Stimulated activated CD4-positive, alpha-beta T cell treated with anti-CD3 and anti-CD28 coated beads, Interleukin-4, amount 100 ng/mL, for 1 hour (primary cell): ENCODE measurements around the gene UCHL1.
"Not testable (repeated sequence)": the region's sequence is repeated elsewhere in the genome, so short reads cannot be mapped to it uniquely, and the experiment has no call there.

Experiments
- DNase-seq: peaks from one replicate; pipeline ENCODE4 v3.0.0-alpha.2; 2020

Gene UCHL1

DNA sequence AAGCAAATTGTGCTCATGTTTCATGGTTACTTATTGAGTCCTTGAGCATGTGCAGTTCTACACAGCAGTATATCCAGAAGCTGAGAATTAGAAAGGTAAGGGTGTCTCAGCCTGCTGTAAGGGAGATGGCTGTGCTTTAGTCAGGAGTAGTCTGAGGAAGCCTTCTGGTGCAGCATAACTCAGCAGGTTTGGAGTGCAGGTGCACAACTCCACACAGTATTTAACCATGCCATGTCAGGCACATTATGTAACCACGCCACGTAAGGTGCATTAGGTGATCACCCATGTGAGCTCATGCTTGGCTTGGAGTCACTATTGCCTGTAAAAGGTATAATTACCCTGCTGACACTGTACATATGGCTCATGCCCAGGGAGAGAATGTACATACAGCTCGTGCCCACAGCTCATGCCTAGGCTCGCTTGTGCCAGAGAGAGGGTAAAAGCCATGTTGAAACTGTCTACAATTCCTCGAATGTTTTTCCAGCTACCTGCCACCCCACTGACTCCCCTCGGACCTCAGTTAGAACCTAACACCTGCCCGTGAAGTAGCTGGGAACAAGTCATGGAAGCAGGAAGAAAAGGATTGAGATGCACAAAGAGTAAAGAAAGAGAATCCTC, 37.8 kb downstream of the UCHL1 start:
- no peak for DNase-seq

DNA sequence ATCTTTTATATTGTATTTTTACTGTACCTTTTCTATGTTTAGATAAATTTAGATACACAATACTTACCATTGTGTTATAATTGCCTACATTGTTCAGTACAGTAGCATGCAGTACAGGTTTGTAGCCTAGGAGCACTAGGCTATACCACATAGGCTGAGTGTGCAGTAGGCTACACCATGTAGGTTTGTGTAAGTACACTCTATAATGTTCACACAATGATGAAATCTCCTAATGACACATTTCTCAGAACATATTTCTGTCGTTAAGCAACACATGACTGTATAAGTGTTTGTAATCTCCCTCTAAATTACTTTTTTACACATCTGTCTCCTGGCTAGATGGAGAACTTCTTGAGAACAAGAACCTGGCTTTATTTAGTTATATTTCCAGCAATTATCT, 40.3 kb downstream of the UCHL1 start:
- DNase-seq = no peak

DNA sequence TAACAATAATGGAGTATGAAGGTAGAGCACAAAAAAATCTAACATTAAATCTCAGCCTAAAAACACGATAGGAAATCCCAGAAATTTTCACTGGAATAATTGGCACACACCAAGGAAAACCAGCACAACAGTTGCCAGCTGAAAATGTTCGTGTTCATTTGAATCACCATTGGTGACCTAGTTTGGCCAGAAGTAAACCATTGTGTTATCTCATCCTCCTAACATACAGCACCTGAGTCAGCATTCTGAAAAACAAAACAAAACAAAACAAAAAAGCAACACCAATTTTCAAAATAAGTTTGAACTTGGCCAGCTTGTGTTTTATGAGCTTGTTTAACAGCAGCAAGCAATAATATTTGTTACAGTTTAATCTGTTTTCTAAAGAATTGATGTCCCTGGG, 41.1 kb downstream of the UCHL1 start:
- DNase-seq = no peak

DNA sequence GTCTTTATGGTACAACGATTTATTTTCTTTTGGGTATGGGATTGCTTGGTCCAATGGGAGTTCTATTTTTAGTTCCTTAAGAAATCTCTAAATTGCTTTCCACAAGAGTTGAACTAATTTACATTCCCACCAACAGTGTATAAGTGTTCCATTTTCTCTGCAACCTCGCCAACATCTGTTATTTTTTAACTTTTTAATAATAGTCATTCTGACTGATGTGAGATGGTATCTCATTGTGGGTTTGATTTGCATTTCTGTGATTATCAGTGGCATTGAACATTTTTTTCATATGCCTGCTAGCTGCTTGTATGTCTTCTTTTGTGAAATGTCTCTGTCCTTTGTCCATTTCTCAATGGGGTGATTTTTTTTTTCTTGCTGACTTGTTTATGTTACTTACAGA, 42.8 kb downstream of the UCHL1 start:
- no peak for DNase-seq

DNA sequence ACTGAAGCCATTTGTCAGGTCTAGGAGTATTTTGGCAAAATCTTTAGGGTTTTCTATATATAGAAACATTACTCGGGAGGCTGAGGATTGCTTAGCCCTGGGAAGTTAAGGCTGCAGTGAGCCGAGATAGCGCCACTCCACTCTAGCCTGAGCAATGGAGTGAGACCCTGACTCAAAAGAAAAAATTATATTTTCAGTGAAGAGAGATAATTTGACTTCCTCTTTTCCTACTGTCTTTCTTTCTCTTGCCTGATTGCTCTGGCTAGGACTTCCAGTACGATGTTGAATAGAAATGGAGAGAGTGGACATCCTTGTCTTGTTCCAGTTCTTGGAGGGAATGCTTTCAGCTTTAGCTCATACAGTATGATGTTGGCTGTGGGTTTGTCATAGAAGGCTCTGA, 44.4 kb downstream of the UCHL1 start:
- no peak for DNase-seq

DNA sequence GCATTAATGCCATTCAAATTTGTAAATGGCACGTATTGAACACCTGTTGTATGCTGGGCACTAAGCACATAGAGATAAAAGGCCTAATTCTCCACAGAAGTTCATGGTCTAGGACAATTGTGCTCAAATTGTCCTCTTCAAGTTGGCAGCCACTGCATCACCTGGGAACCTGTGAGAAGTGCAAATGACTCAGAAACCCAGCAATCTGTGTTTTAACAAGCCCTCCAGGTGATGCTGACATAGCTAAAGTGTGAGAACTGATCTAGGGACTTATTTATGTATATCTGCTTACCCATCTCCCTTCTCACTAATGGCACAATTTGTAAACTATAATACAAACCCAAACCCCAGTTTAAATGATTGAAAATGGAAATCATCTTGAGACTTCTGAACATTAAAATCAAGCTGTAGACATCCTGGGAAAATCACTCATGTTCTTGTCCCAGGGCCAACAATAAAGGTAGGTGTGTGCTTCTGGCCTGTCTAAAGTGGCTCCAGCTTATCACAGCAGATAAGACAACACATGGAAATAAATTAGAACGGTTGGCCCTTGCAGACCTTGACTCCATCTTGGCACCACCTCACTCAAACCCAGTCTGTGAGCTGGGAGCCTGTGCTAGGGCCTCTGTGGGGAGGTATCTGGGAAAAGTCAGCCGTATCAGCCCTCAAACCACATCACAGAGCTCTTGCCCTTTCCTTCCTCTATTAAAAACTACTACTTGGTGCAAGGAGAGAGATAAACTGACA, 46.8 kb downstream of the UCHL1 start:
- no peak for DNase-seq

DNA sequence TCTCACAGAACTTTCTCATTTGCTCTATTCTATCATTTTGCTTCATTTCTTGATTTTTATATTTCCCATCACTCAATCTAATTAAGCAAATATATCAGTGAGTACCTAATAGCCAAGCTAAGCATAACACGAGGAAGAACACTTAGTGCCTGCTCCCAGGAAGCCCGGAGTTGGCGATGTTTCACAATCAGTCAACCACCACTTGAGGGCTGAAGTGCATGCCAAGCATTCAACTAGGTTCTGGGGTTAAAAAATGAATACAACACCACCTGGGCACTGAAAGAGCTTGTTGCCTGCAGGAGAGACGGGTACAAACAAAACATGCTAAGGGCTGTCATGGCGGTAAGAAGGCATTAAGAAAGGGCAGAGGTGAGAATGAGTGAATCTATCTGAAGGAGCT, 47.5 kb downstream of the UCHL1 start:
- DNase-seq = no peak

DNA sequence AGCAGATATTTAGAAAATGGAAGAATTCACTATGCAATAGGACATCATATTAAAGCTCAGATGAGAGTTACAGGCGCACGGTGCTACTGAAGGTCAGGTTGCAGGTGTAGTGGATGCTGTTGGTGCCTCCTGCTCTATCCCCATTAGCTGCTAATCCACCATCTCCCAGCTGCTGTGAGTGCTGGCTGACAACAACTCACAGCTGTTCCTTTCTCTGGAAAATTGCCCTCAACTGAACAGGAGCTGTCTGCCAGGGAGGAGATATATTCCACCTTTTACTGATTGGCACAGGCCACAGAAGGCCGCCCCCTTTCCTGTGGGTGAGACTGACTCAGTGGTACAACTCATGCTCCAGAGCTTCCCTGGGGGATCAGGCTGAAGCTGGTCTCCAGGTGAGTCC, 48.7 kb downstream of the UCHL1 start:
- no peak for DNase-seq

DNA sequence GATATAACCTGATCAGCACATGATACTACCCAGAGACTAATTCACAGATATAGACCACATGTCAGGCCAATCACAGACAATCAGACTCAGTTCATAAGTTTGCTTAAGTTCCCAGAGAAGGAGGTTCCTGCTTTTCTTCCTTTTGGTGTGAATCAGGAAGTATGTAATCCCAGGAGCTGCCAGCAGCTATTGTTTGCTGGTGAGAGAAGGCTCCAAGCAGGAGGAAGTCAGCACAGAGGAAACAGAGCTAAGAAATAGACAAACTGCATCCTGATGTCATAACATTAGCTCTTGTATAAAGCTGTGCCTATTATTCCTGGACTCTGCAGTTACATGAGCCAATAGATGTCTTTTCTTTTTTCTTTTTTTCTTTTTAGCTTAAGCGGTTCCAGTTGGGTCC, 50.9 kb downstream of the UCHL1 start:
- DNase-seq = no peak

DNA sequence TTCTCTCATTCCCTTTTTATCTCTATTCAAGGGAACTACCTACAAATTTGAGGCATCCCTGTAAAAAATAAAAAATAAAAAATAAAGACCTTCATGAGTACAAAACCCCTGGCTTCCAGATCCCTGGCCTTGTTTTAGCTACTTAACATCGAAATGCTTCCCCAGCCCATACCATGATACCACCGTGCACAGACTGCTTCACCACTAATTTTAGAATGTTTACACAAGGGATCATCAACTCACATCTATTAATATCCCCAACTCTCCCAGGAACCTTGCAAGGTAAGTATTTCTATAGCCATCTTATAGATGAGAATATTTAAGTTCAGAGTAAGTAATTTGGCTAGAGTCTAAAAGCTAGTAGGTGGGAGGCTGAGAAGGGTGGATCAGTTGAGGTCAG, 51.7 kb downstream of the UCHL1 start:
- DNase-seq = no peak

DNA sequence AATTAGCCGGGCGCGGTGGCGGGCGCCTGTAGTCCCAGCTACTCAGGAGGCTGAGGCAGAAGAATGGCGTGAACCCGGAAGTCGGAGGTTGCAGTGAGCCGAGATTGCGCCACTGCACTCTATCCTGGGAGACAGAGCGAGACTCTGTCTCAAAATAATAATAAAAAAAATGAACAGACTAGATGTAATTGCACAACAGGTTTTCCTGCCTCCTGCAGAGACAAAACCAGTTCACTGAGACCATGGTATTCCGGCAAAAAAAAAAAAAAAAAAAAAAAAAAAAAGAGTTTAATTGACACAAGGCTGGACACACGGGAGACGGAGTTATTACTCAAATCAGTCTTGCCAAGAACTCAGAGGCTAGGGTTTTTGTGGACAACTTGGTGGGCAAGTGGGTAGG, 58.7 kb downstream of the UCHL1 start:
- not testable (repeated sequence) for DNase-seq

DNA sequence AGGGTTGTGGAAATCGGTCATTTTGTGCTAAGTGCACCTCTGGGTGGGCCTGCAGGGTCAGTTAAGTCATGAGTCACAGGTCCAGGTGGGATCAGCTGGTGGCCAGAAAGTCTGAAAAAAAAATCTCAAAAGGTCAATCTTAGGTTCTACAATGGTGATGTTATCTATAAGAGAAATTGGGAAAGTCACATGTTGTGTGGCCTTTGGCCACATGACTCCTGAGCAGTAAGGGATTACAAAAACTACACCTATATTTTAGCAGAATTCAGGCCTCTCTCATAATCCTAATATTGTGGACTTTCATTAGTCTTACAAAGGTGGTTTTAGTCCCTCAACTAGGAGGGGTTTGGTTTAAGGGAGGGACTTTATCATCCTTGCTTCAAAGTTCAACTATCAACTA, 59.1 kb downstream of the UCHL1 start:
- no peak for DNase-seq
